ENCODE data around the gene RNPEPL1.

- TF ChIP-seq CTCF (conservative IDR thresholded peaks at IDR 0.05) (no peak), EZH2 (IDR thresholded peaks at IDR 0.05; ENCODE audit: low read depth) (no peak)
Measured at GRCh38 chr2:240597419-240598181, 29.3 kb downstream of the RNPEPL1 start.
